Measurements from ENCODE around the gene CDC34.

CDC34 gene

GRCh38 chr19:547836-548720, 16.5 kb downstream of the CDC34 start:
- no peak for DNase-seq (ENCODE audit: low read depth)
- H3K4me3 ChIP-seq (ENCODE audit: low read length), result no peak overlapping the region
- TF ChIP-seq CTCF (IDR thresholded peaks at IDR 0.05; ENCODE audit: insufficient read depth, low read depth, low read length, missing control alignments), result no peak

GRCh38 chr19:548886-549830, 17.6 kb downstream of the CDC34 start:
- DNase-seq (ENCODE audit: low read depth), result no peak
- no peak for TF ChIP-seq CTCF (IDR thresholded peaks at IDR 0.05; ENCODE audit: insufficient read depth, low read depth, low read length, missing control alignments)
- no peak overlapping the region for H3K4me3 ChIP-seq (ENCODE audit: low read length)

DNA sequence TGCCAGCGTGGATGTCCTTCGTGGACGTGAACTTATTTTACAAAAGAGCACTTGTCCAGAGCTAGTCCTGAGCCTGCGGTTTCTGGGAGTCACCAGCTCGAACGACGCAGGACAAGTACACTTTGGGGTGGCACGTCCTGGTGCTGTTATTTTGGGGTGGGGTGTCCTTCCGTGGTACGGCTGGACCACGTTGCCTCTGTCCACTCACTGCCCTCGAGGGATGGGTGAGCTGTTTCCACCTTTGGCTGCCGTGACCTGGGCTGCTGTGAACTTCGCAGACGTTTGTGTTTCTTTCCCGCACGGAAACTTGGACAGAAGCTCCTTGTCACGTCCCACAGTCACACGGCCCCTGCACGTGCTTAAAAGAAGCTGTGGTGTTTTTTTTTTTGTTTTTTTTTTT, 23.3 kb downstream of the CDC34 start:
- TF ChIP-seq CTCF (IDR thresholded peaks at IDR 0.05; ENCODE audit: insufficient read depth, low read depth, low read length, missing control alignments), result no peak
- no peak for DNase-seq (ENCODE audit: low read depth)

GRCh38 chr19:555474-555808, 23.9 kb downstream of the CDC34 start:
- no peak overlapping the region for H3K4me3 ChIP-seq (ENCODE audit: low read length)
- DNase-seq (ENCODE audit: low read depth), result no peak
- no peak for TF ChIP-seq CTCF (IDR thresholded peaks at IDR 0.05; ENCODE audit: insufficient read depth, low read depth, low read length, missing control alignments)

More for the DNA sequence above, 23.3 kb downstream of the CDC34 start:
- H3K4me3 ChIP-seq (ENCODE audit: low read length), result no peak overlapping the region

DNA sequence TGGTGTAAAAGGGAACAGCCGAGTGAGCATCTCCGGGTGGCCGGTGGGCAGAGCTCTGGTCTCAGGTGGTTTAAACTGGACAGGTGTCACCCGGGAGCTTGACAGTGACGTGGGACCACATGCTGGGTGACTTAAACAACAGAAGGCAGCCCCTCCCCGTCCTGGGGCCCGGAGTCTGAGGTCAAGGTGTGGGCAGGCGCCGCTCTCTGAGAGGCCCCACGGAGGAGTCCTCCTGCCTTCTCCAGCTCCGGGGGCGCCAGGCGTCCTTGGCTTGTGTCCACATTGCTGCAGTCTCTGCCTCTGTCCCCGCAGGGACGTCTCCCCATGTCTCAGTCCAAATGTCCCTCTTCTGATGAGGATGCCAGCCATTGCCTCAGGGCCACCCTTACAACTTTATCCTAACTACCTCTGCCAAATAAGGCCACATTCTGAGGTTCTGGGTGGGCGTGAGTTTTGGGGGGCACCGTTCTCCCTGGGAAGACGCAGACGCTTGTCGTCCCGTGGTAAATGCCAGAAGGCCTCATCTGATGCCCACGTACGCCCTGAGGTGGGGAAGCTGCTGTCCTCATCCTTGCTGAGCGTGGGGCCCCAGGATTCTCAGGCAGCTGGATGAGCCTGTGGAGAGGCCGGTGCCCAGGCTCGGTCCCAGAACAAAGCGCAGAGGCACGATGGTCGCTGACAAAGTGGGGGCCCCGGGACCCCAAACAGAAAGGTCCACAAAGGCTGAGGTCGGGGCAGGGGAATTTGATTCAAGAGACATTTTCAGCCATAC, 25.2 kb downstream of the CDC34 start:
- no peak for TF ChIP-seq CTCF (IDR thresholded peaks at IDR 0.05; ENCODE audit: insufficient read depth, low read depth, low read length, missing control alignments)
- DNase-seq (ENCODE audit: low read depth), result no peak
- H3K4me3 ChIP-seq (ENCODE audit: low read length), result no peak overlapping the region

GRCh38 chr19:558770-559439, 27.3 kb downstream of the CDC34 start:
- no peak for TF ChIP-seq CTCF (IDR thresholded peaks at IDR 0.05; ENCODE audit: insufficient read depth, low read depth, low read length, missing control alignments)
- no peak overlapping the region for H3K4me3 ChIP-seq (ENCODE audit: low read length)

More at GRCh38 chr19:558770-559439, 27.3 kb downstream of the CDC34 start:
- DNase-seq (ENCODE audit: low read depth), result no peak
